Ishikawa (cell line): ENCODE data around the gene PTPRN2.

Experiments used
- CEBPB ChIP-seq: IDR thresholded peaks from 2 replicates; pipeline ENCODE4 v1.6.1; 2012
- CREB1 ChIP-seq: IDR thresholded peaks from 2 replicates; pipeline ENCODE4 v1.6.1; 2012; ENCODE audit warnings: low read depth
- EGR1 ChIP-seq: IDR thresholded peaks from 2 replicates; pipeline ENCODE4 v1.6.1; 2012
- EP300 ChIP-seq: IDR thresholded peaks from 2 replicates; pipeline ENCODE4 v1.6.1; 2012; ENCODE audit warnings: borderline replicate concordance
- FOXM1 ChIP-seq: IDR thresholded peaks from 2 replicates; pipeline ENCODE4 v1.6.1; 2012; ENCODE audit warnings: low read depth, borderline replicate concordance
- MAX ChIP-seq: IDR thresholded peaks from 2 replicates; pipeline ENCODE4 v1.6.1; 2012
- NFIC ChIP-seq: IDR thresholded peaks from 2 replicates; pipeline ENCODE4 v1.6.1; 2012
- RAD21 ChIP-seq: IDR thresholded peaks from 2 replicates; pipeline ENCODE4 v1.6.1; 2012; ENCODE audit warnings: low read depth
- REST ChIP-seq: IDR thresholded peaks from 2 replicates; pipeline ENCODE4 v1.6.1; 2012; ENCODE audit warnings: low read depth, mild to moderate bottlenecking
- TAF1 ChIP-seq: IDR thresholded peaks from 2 replicates; pipeline ENCODE4 v1.6.1; 2012; ENCODE audit warnings: low read depth, mild to moderate bottlenecking
- TCF12 ChIP-seq: IDR thresholded peaks from 2 replicates; pipeline ENCODE4 v1.6.1; 2012; ENCODE audit warnings: low read depth
- TEAD4 ChIP-seq: IDR thresholded peaks from 2 replicates; pipeline ENCODE4 v1.6.1; 2012
- USF1 ChIP-seq: IDR thresholded peaks from 2 replicates; pipeline ENCODE4 v1.6.1; 2012
- YY1 ChIP-seq: IDR thresholded peaks from 2 replicates; pipeline ENCODE4 v1.6.1; 2012; ENCODE audit warnings: low read depth
- ZBTB7A ChIP-seq: IDR thresholded peaks from 2 replicates; pipeline ENCODE4 v1.6.1; 2012; ENCODE audit warnings: low read depth

Gene PTPRN2

GRCh38 chr7:157519798-157520244 lies 1067.8 kb downstream of the PTPRN2 start:
- TF ChIP-seq TEAD4, result no peak
- no peak for TF ChIP-seq FOXM1
- no peak for TF ChIP-seq TAF1
- TF ChIP-seq EGR1, result no peak
- no peak for TF ChIP-seq CEBPB

- TF ChIP-seq NFIC (no peak), REST (no peak), ZBTB7A (no peak), TCF12 (no peak), EP300 (no peak), FOXM1 (no peak), TAF1 (no peak)
Measured at GRCh38 chr7:157519246-157519645, 1068.4 kb downstream of the PTPRN2 start.

- TF ChIP-seq TEAD4, result no peak
- no peak for TF ChIP-seq CEBPB
- TF ChIP-seq CREB1, result no peak
- no peak for TF ChIP-seq EP300
- TF ChIP-seq EGR1, result no peak
- no peak for TF ChIP-seq NFIC
- TF ChIP-seq REST, result no peak
- no peak for TF ChIP-seq ZBTB7A
- no peak for TF ChIP-seq USF1
- no peak for TF ChIP-seq RAD21
- no peak for TF ChIP-seq FOXM1
- no peak for TF ChIP-seq MAX
- TF ChIP-seq TCF12, result no peak
- no peak for TF ChIP-seq TAF1
- no peak for TF ChIP-seq YY1
Measured at GRCh38 chr7:157518514-157519175, 1069.0 kb downstream of the PTPRN2 start.

- TF ChIP-seq NFIC (no peak), YY1 (no peak), USF1 (no peak), ZBTB7A (no peak), RAD21 (no peak), EP300 (no peak), FOXM1 (no peak), MAX (no peak), TCF12 (no peak), REST (no peak)
Measured at GRCh38 chr7:157517782-157518513, 1069.7 kb downstream of the PTPRN2 start.
